Endodermal cell (in vitro differentiated cells): Measurements from ENCODE around the gene OSCP1. TPM values are rescaled to one million over a fixed set of nuclear protein-coding genes. Genes with fewer than 3 reads are reported as not detected.

Experiments used
- DNase-seq: peaks from one replicate; pipeline ENCODE4 v3.0.0-alpha.2; 2017
- H3K27ac ChIP-seq: 2 replicates; pipeline ENCODE4 v1.5.1; 2013; ENCODE audit warnings: mild to moderate bottlenecking, low read depth, low read length, moderate library complexity
- H3K27me3 ChIP-seq: 2 replicates; pipeline ENCODE4 v1.6.1; 2013; ENCODE audit warnings: mild to moderate bottlenecking, low read length, moderate library complexity; ENCODE audit not compliant: insufficient read depth, control insufficient read depth, poor library complexity, severe bottlenecking
- H3K36me3 ChIP-seq: 2 replicates; pipeline ENCODE4 v1.7.0; 2013; ENCODE audit warnings: mild to moderate bottlenecking, low read length, moderate library complexity; ENCODE audit not compliant: control insufficient read depth, insufficient read depth
- H3K4me1 ChIP-seq: one replicate; pipeline ENCODE4 v1.7.0; 2013; ENCODE audit warnings: low read length; ENCODE audit not compliant: control insufficient read depth, insufficient read depth
- H3K4me3 ChIP-seq: 2 replicates; pipeline ENCODE4 v1.5.1; 2013; ENCODE audit warnings: mild to moderate bottlenecking, low read length, moderate library complexity
- H3K9ac ChIP-seq: 2 replicates; pipeline ENCODE4 v1.6.1; 2013; ENCODE audit warnings: mild to moderate bottlenecking, low read length, moderate library complexity; ENCODE audit not compliant: poor library complexity, severe bottlenecking; ENCODE audit errors: extremely low read depth
- H3K9me3 ChIP-seq: 2 replicates; pipeline ENCODE4 v1.6.1; 2013; ENCODE audit warnings: mild to moderate bottlenecking, low read length, moderate library complexity; ENCODE audit not compliant: control insufficient read depth
- H3K27ac Mint-ChIP-seq: 2 replicates; pipeline ENCODE4 v1.8.0; 2020; ENCODE audit warnings: mixed read lengths
- H3K27me3 Mint-ChIP-seq: 2 replicates; pipeline ENCODE4 v1.8.0; 2021; ENCODE audit warnings: mild to moderate bottlenecking, mixed read lengths; ENCODE audit not compliant: insufficient read depth
- H3K36me3 Mint-ChIP-seq: 2 replicates; pipeline ENCODE4 v1.8.0; 2020; ENCODE audit warnings: low read depth, mixed read lengths
- H3K4me1 Mint-ChIP-seq: 2 replicates; pipeline ENCODE4 v1.8.0; 2020; ENCODE audit warnings: mixed read lengths
- H3K4me3 Mint-ChIP-seq: 2 replicates; pipeline ENCODE4 v1.8.0; 2020; ENCODE audit warnings: mild to moderate bottlenecking, moderate library complexity, mixed read lengths
- H3K9me3 Mint-ChIP-seq: 2 replicates; pipeline ENCODE4 v1.8.0; 2020; ENCODE audit warnings: mild to moderate bottlenecking, mixed read lengths
- CTCF ChIP-seq: fragments of 200-600 bp; sonication (generic); conservative IDR thresholded peaks from 2 replicates; pipeline ENCODE4 v1.5.0; 2021; ENCODE audit warnings: antibody characterized with exemption, mild to moderate bottlenecking
- WGBS, 2 experiments: methylation state at CpG; one replicate each; pipeline versions ENCODE4 v1.1.5 to v1.1.7; 2013; ENCODE audit warnings: missing lambda C conversion rate in 2 of 2, mixed read lengths in 1 of 2; ENCODE audit not compliant: insufficient coverage in 1 of 2, insufficient read length in 1 of 2; 5-methylcytosine and 5-hydroxymethylcytosine counted together
- total RNA-seq, 2 donors: library from RNA; stranded (reverse); fragmentation: NEBNext Ultra II Directional in 1 of 2; extraction: Animal tissue kit (Norgen Biotek cat#: 25700) in 1 of 2; gene quantifications; 2 replicates in 1 of 2; 3 replicates in 1 of 2; pipeline ENCODE4 v1.2.1, GENCODE V29; 2021

Gene OSCP1
- total RNA-seq, 2 donors from 2014 or later, result 9.6 to 10.5 TPM

DNA sequence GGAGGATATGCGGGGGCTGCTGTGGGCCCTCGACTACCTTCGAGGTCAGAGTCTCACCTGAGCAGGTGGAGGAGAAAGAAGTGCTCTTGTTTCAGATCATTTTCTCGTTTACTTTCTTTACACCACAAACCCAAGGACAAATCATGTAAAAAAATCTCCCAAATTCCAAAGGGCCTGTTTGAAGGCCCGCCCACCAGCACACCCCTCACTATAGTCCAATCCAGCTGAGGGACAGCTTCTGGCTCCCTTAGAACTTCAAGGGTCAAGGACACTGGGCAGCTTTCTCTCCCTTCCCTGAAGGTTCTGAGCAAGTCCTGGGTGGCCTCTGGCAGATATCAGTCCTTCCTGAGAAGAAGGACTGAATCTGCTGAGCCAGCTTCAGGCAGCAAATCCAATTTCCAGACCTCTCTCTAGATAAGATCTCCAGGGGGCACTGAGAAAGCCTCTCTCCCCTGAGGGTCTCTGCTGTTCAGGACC lies 70.1 kb downstream of the OSCP1 start:
- peak; percentile 14 for TF ChIP-seq CTCF
- Mint-ChIP-seq H3K36me3 (peaks cover 28% of the 10 kb centered on the region), H3K27ac (peak overlapping the region; percentile 18), H3K4me3 (no peak overlapping the region), H3K4me1 (peaks cover 34% of the 10 kb centered on the region), H3K9me3 (no peaks in the 10 kb centered on the region), H3K27me3 (no peaks in the 10 kb centered on the region)
- H3K4me3 ChIP-seq, result peak overlapping the region; percentile 56
- DNase-seq, result no peak
- H3K27ac ChIP-seq, result no peak overlapping the region
- H3K27me3 ChIP-seq, result no peaks in the 10 kb centered on the region
- no peak overlapping the region for H3K9ac ChIP-seq
- WGBS, 2 experiments, result 86 to 90% methylated on average over 2 to 5 of the region's 5 CpGs
- peaks cover 17% of the 10 kb centered on the region for H3K4me1 ChIP-seq
- no peaks in the 10 kb centered on the region for H3K9me3 ChIP-seq
- peaks cover 34% of the 10 kb centered on the region for H3K36me3 ChIP-seq

- no peak overlapping the region for H3K27ac ChIP-seq
- H3K4me3 Mint-ChIP-seq, result no peak overlapping the region
- no peaks in the 10 kb centered on the region for H3K27me3 Mint-ChIP-seq
- H3K9me3 Mint-ChIP-seq, result no peaks in the 10 kb centered on the region
- WGBS, 2 experiments, result 95% methylated on average over 3 to 4 of the region's 4 CpGs
- H3K4me1 Mint-ChIP-seq, result peaks cover 35% of the 10 kb centered on the region
- H3K27me3 ChIP-seq, result no peaks in the 10 kb centered on the region
- TF ChIP-seq CTCF, result no peak
- no peak for DNase-seq
- H3K4me3 ChIP-seq, result no peak overlapping the region
- no peak overlapping the region for H3K9ac ChIP-seq
- peak overlapping the region; percentile 55 for H3K27ac Mint-ChIP-seq
- no peaks in the 10 kb centered on the region for H3K9me3 ChIP-seq
- H3K36me3 ChIP-seq, result peaks cover 40% of the 10 kb centered on the region
- peaks cover 27% of the 10 kb centered on the region for H3K4me1 ChIP-seq
- H3K36me3 Mint-ChIP-seq, result peaks cover 28% of the 10 kb centered on the region
Observed at GRCh38 chr1:36377791-36378492, 72.3 kb downstream of the OSCP1 start.

DNA sequence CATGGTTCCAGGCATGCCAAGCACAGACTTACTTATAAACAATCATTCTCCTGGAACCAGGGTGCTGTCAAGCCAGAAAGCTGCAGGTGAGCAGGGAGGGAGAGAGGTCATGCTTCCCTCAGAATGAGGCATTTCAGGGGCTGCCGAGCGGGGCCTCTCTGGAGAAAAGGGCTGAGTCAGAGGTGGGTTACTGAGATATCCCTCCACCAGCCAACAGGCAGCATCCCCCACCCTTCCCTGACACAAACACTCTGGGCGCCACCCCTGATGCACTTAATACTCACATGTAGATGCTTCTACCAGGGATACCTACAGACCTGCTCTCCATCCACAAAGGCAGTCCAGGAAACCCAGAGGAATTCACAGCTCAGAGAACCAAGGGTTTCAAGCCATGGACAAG lies 77.6 kb downstream of the OSCP1 start:
- no peak overlapping the region for H3K4me3 Mint-ChIP-seq

More for the DNA sequence above, 77.6 kb downstream of the OSCP1 start:
- H3K9me3 ChIP-seq, result no peaks in the 10 kb centered on the region
- no peak overlapping the region for H3K4me3 ChIP-seq
- Mint-ChIP-seq H3K9me3 (no peaks in the 10 kb centered on the region), H3K36me3 (peaks cover 17% of the 10 kb centered on the region), H3K27me3 (no peaks in the 10 kb centered on the region), H3K27ac (no peak overlapping the region), H3K4me1 (peaks cover 25% of the 10 kb centered on the region)
- H3K27me3 ChIP-seq, result no peaks in the 10 kb centered on the region
- 94% methylated on average over 1 of the region's 3 CpGs; no CpG with 5 or more reads in 1 of the 2 experiments for WGBS, 2 experiments
- no peak overlapping the region for H3K9ac ChIP-seq
- peaks cover 16% of the 10 kb centered on the region for H3K4me1 ChIP-seq
- peaks cover 37% of the 10 kb centered on the region for H3K36me3 ChIP-seq
- H3K27ac ChIP-seq, result no peak overlapping the region
- no peak for TF ChIP-seq CTCF
- peak; percentile 62 for DNase-seq
